WTC11 (cell line): Measurements from ENCODE around the gene IL1RAPL2. TPM values are rescaled to one million over a fixed set of nuclear protein-coding genes. Genes with fewer than 3 reads are reported as not detected.

Experiments used
- ATAC-seq: fragments of 200-7000 bp; cut with Tn5 transposase; 2 replicates; pipeline ENCODE4 v1.10.0; 2021; ENCODE audit warnings: mild to moderate bottlenecking, moderate library complexity
- CTCF ChIA-PET: fragments of 300-600 bp; sonication (Branson Sonifier 250); formaldehyde crosslinking; loops from one replicate; lab custom pipeline; 2021; ENCODE audit warnings: antibody characterized with exemption; lab: Charles Lee
- POLR2A ChIA-PET: fragments of 350-600 bp; sonication (Branson Sonifier 250); formaldehyde crosslinking; loops from one replicate; lab custom pipeline; 2021; ENCODE audit warnings: antibody characterized with exemption; lab: Charles Lee
- DNase-seq: peaks from one replicate; pipeline ENCODE4 v3.0.0; 2021; ENCODE audit warnings: low spot score
- H3K27ac Mint-ChIP-seq: 2 replicates; pipeline ENCODE4 v1.8.0; 2021; ENCODE audit warnings: mixed read lengths
- H3K27me3 Mint-ChIP-seq: 2 replicates; pipeline ENCODE4 v1.8.0; 2021; ENCODE audit warnings: low read depth, mild to moderate bottlenecking, moderate library complexity, mixed read lengths
- H3K36me3 Mint-ChIP-seq: 2 replicates; pipeline ENCODE4 v1.8.0; 2021; ENCODE audit warnings: mixed read lengths
- H3K4me1 Mint-ChIP-seq: 2 replicates; pipeline ENCODE4 v1.8.0; 2022; ENCODE audit warnings: mixed read lengths
- H3K4me3 Mint-ChIP-seq: 2 replicates; pipeline ENCODE4 v1.8.0; 2021; ENCODE audit warnings: mild to moderate bottlenecking, moderate library complexity, mixed read lengths
- H3K9me3 Mint-ChIP-seq: 2 replicates; pipeline ENCODE4 v1.8.0; 2021; ENCODE audit warnings: mixed read lengths
- CBFB ChIP-seq: sonication (generic); formaldehyde crosslinking; IDR thresholded peaks from 2 replicates; pipeline ENCODE4 v1.8.1; 2022; ENCODE audit warnings: mild to moderate bottlenecking, low read depth, missing genetic modification reagents
- CREB1 ChIP-seq: sonication (generic); formaldehyde crosslinking; IDR thresholded peaks from 2 replicates; pipeline ENCODE4 v1.8.0; 2023; ENCODE audit warnings: mild to moderate bottlenecking, missing genetic modification reagents
- ELF4 ChIP-seq: sonication (generic); formaldehyde crosslinking; IDR thresholded peaks from 2 replicates; pipeline ENCODE4 v1.8.1; 2022; ENCODE audit warnings: low read depth, mild to moderate bottlenecking, moderate library complexity, missing genetic modification reagents
- FOXJ3 ChIP-seq: sonication (generic); formaldehyde crosslinking; IDR thresholded peaks from 2 replicates; pipeline ENCODE4 v1.9.0; 2021; ENCODE audit warnings: missing genetic modification reagents, mild to moderate bottlenecking, borderline replicate concordance
- GABPB1 ChIP-seq: sonication (generic); formaldehyde crosslinking; IDR thresholded peaks from 2 replicates; pipeline ENCODE4 v1.8.1; 2023; ENCODE audit warnings: mild to moderate bottlenecking, missing genetic modification reagents
- HMGA2 ChIP-seq: fragments of 250-450 bp; sonication (Bioruptor Pico); IDR thresholded peaks from 2 replicates; pipeline ENCODE4 v1.4.0; 2021; ENCODE audit warnings: mild to moderate bottlenecking, moderate library complexity
- JAZF1 ChIP-seq: fragments of 250-450 bp; sonication (Bioruptor Pico); IDR thresholded peaks from 2 replicates; pipeline ENCODE4 v1.9.0; 2021; ENCODE audit warnings: moderate library complexity, mild to moderate bottlenecking, inconsistent platforms
- KAT7 ChIP-seq: sonication (generic); formaldehyde crosslinking; IDR thresholded peaks from 2 replicates; pipeline ENCODE4 v1.8.1; 2023; ENCODE audit warnings: missing genetic modification reagents, mild to moderate bottlenecking, borderline replicate concordance
- NFYB ChIP-seq: sonication (generic); formaldehyde crosslinking; conservative IDR thresholded peaks from 2 replicates; pipeline ENCODE4 v1.8.0; 2022; ENCODE audit warnings: low read depth, missing genetic modification reagents
- NR2C2 ChIP-seq: sonication (generic); formaldehyde crosslinking; IDR thresholded peaks from 2 replicates; pipeline ENCODE4 v1.8.0; 2022; ENCODE audit warnings: mild to moderate bottlenecking, missing genetic modification reagents
- NR3C1 ChIP-seq: sonication (generic); formaldehyde crosslinking; conservative IDR thresholded peaks from 2 replicates; pipeline ENCODE4 v1.8.1; 2023; ENCODE audit warnings: low read depth, mild to moderate bottlenecking, missing genetic modification reagents
- OVOL2 ChIP-seq: fragments of 250-450 bp; sonication (Bioruptor Pico); IDR thresholded peaks from 2 replicates; pipeline ENCODE4 v1.9.0; 2021; ENCODE audit warnings: mild to moderate bottlenecking, borderline replicate concordance
- SMAD4 ChIP-seq: sonication (generic); formaldehyde crosslinking; IDR thresholded peaks from 2 replicates; pipeline ENCODE4 v1.8.0; 2022; ENCODE audit warnings: mild to moderate bottlenecking, missing genetic modification reagents
- ZNF396 ChIP-seq: fragments of 250-450 bp; sonication (Bioruptor Pico); IDR thresholded peaks from 2 replicates; pipeline ENCODE4 v1.8.0; 2021; ENCODE audit warnings: mild to moderate bottlenecking, moderate library complexity, borderline replicate concordance
- ZNF423 ChIP-seq: fragments of 250-450 bp; sonication (Bioruptor Pico); IDR thresholded peaks from 2 replicates; pipeline ENCODE4 v2.1.2; 2022; ENCODE audit warnings: mild to moderate bottlenecking, moderate library complexity
- ZNF671 ChIP-seq: fragments of 250-450 bp; sonication (Bioruptor Pico); IDR thresholded peaks from 2 replicates; pipeline ENCODE4 v1.8.0; 2021; ENCODE audit warnings: mild to moderate bottlenecking
- total RNA-seq: library from RNA; stranded (reverse); gene quantifications from 3 replicates; pipeline ENCODE4 v1.2.3, GENCODE V29; 2021
- TF ChIP-seq, protein P1 (sequence below): sonication (generic); formaldehyde crosslinking; IDR thresholded peaks from 2 replicates; pipeline ENCODE4 v1.8.0; 2023; ENCODE audit warnings: mild to moderate bottlenecking, missing genetic modification reagents
- TF ChIP-seq, protein P2 (sequence below): sonication (generic); formaldehyde crosslinking; IDR thresholded peaks from 2 replicates; pipeline ENCODE4 v1.8.1; 2023; ENCODE audit warnings: mild to moderate bottlenecking, missing genetic modification reagents, borderline replicate concordance
- TF ChIP-seq, protein P3 (sequence below): sonication (generic); formaldehyde crosslinking; IDR thresholded peaks from 2 replicates; pipeline ENCODE4 v1.8.1; 2022; ENCODE audit warnings: missing genetic modification reagents, borderline replicate concordance
- TF ChIP-seq, protein P4 (sequence below): sonication (generic); formaldehyde crosslinking; IDR thresholded peaks from 2 replicates; pipeline ENCODE4 v1.8.0; 2022; ENCODE audit warnings: mild to moderate bottlenecking, missing genetic modification reagents
- TF ChIP-seq, protein P5 (sequence below): fragments of 250-450 bp; sonication (Bioruptor Pico); IDR thresholded peaks from 2 replicates; pipeline ENCODE4 v1.8.0; 2021; ENCODE audit warnings: mild to moderate bottlenecking
- TF ChIP-seq, protein P6 (sequence below): sonication (generic); formaldehyde crosslinking; conservative IDR thresholded peaks from 2 replicates; pipeline ENCODE4 v1.8.1; 2022; ENCODE audit warnings: mild to moderate bottlenecking, missing genetic modification reagents
- TF ChIP-seq, protein P7 (sequence below): sonication (generic); formaldehyde crosslinking; IDR thresholded peaks from 2 replicates; pipeline ENCODE4 v1.8.1; 2022; ENCODE audit warnings: mild to moderate bottlenecking, missing genetic modification reagents, moderate library complexity, borderline replicate concordance

Gene IL1RAPL2
- total RNA-seq, 1 experiment from 2014 or later, result 0.09 TPM

DNA sequence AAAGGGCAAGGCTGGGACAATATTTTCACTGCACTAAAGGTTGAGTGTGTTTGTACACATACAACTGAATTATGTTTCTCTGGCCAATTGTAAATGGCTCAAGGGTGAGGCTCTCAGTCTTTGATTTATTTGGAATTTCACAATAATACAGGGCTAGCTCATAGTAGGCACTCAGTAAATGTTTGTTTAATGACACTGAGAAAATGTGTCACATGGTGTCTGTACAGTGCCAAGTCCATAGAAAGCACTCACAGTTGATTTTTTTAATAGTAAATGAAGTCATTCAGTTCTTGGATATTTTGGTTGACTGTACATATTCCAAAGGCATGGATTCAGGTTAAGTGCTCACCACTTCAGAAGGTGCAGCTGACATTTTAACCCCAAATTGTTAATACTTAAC lies 176.4 kb downstream of the IL1RAPL2 start (continued):
- TF ChIP-seq, protein P1, sequence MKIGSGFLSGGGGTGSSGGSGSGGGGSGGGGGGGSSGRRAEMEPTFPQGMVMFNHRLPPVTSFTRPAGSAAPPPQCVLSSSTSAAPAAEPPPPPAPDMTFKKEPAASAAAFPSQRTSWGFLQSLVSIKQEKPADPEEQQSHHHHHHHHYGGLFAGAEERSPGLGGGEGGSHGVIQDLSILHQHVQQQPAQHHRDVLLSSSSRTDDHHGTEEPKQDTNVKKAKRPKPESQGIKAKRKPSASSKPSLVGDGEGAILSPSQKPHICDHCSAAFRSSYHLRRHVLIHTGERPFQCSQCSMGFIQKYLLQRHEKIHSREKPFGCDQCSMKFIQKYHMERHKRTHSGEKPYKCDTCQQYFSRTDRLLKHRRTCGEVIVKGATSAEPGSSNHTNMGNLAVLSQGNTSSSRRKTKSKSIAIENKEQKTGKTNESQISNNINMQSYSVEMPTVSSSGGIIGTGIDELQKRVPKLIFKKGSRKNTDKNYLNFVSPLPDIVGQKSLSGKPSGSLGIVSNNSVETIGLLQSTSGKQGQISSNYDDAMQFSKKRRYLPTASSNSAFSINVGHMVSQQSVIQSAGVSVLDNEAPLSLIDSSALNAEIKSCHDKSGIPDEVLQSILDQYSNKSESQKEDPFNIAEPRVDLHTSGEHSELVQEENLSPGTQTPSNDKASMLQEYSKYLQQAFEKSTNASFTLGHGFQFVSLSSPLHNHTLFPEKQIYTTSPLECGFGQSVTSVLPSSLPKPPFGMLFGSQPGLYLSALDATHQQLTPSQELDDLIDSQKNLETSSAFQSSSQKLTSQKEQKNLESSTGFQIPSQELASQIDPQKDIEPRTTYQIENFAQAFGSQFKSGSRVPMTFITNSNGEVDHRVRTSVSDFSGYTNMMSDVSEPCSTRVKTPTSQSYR, result no peak
- TF ChIP-seq, protein P2, sequence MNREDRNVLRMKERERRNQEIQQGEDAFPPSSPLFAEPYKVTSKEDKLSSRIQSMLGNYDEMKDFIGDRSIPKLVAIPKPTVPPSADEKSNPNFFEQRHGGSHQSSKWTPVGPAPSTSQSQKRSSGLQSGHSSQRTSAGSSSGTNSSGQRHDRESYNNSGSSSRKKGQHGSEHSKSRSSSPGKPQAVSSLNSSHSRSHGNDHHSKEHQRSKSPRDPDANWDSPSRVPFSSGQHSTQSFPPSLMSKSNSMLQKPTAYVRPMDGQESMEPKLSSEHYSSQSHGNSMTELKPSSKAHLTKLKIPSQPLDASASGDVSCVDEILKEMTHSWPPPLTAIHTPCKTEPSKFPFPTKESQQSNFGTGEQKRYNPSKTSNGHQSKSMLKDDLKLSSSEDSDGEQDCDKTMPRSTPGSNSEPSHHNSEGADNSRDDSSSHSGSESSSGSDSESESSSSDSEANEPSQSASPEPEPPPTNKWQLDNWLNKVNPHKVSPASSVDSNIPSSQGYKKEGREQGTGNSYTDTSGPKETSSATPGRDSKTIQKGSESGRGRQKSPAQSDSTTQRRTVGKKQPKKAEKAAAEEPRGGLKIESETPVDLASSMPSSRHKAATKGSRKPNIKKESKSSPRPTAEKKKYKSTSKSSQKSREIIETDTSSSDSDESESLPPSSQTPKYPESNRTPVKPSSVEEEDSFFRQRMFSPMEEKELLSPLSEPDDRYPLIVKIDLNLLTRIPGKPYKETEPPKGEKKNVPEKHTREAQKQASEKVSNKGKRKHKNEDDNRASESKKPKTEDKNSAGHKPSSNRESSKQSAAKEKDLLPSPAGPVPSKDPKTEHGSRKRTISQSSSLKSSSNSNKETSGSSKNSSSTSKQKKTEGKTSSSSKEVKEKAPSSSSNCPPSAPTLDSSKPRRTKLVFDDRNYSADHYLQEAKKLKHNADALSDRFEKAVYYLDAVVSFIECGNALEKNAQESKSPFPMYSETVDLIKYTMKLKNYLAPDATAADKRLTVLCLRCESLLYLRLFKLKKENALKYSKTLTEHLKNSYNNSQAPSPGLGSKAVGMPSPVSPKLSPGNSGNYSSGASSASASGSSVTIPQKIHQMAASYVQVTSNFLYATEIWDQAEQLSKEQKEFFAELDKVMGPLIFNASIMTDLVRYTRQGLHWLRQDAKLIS (CRISPR knock-in tag), result no peak
- TF ChIP-seq KAT7 (CRISPR knock-in tag) (no peak), HMGA2 (CRISPR knock-in tag) (no peak), ELF4 (no peak), FOXJ3 (no peak), ZNF396 (CRISPR knock-in tag) (no peak), CBFB (no peak), GABPB1 (no peak)
- TF ChIP-seq, protein P3, sequence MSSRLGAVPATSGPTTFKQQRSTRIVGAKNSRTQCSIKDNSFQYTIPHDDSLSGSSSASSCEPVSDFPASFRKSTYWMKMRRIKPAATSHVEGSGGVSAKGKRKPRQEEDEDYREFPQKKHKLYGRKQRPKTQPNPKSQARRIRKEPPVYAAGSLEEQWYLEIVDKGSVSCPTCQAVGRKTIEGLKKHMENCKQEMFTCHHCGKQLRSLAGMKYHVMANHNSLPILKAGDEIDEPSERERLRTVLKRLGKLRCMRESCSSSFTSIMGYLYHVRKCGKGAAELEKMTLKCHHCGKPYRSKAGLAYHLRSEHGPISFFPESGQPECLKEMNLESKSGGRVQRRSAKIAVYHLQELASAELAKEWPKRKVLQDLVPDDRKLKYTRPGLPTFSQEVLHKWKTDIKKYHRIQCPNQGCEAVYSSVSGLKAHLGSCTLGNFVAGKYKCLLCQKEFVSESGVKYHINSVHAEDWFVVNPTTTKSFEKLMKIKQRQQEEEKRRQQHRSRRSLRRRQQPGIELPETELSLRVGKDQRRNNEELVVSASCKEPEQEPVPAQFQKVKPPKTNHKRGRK (CRISPR knock-in tag), result no peak
- TF ChIP-seq, protein P4, sequence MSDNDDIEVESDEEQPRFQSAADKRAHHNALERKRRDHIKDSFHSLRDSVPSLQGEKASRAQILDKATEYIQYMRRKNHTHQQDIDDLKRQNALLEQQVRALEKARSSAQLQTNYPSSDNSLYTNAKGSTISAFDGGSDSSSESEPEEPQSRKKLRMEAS (CRISPR knock-in tag), result no peak
- TF ChIP-seq, protein P5, sequence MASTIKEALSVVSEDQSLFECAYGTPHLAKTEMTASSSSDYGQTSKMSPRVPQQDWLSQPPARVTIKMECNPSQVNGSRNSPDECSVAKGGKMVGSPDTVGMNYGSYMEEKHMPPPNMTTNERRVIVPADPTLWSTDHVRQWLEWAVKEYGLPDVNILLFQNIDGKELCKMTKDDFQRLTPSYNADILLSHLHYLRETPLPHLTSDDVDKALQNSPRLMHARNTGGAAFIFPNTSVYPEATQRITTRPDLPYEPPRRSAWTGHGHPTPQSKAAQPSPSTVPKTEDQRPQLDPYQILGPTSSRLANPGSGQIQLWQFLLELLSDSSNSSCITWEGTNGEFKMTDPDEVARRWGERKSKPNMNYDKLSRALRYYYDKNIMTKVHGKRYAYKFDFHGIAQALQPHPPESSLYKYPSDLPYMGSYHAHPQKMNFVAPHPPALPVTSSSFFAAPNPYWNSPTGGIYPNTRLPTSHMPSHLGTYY (CRISPR knock-in tag), result no peak

DNA sequence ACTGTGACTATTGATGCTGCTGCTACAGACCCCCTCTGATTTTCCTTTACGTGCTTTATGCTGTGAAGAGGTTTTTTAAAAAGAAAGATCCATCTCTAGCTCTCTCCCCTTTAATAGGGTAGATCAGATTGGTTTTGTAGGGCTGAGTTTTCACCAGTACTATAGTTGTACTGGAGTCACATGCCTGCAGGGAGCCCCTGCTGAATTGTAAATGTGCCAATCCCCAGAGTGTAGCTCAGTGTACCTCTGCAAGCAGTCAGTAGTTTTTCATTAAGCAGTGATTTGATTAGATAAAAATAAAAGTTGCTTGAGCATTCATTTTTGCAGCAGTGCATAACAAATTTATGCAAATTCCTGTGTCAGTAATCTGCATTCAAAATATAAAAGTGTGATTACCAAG lies 179.2 kb downstream of the IL1RAPL2 start:
- ATAC-seq, result peak; percentile 76
- no peaks in the 10 kb centered on the region for H3K27me3 Mint-ChIP-seq
- POLR2A ChIA-PET, result no interaction called here
- H3K27ac Mint-ChIP-seq, result peak overlapping the region; percentile 20; the same call in 1 of the 2 replicates
- no peak overlapping the region; the same call in 1 of the 2 replicates for H3K4me3 Mint-ChIP-seq
- no peaks in the 10 kb centered on the region for H3K9me3 Mint-ChIP-seq
- DNase-seq, result no peak
- peaks cover 32% of the 10 kb centered on the region for H3K4me1 Mint-ChIP-seq
- H3K36me3 Mint-ChIP-seq, result no peaks in the 10 kb centered on the region
- no peak for TF ChIP-seq HMGA2 (CRISPR knock-in tag)
- no peak for TF ChIP-seq ZNF423 (CRISPR knock-in tag)
- TF ChIP-seq OVOL2 (CRISPR knock-in tag), result no peak
- TF ChIP-seq, protein P6, sequence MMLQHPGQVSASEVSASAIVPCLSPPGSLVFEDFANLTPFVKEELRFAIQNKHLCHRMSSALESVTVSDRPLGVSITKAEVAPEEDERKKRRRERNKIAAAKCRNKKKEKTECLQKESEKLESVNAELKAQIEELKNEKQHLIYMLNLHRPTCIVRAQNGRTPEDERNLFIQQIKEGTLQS (CRISPR knock-in tag), result no peak
- TF ChIP-seq GABPB1, result no peak
- no peak for TF ChIP-seq NR2C2 (CRISPR knock-in tag)
- TF ChIP-seq, protein P7, sequence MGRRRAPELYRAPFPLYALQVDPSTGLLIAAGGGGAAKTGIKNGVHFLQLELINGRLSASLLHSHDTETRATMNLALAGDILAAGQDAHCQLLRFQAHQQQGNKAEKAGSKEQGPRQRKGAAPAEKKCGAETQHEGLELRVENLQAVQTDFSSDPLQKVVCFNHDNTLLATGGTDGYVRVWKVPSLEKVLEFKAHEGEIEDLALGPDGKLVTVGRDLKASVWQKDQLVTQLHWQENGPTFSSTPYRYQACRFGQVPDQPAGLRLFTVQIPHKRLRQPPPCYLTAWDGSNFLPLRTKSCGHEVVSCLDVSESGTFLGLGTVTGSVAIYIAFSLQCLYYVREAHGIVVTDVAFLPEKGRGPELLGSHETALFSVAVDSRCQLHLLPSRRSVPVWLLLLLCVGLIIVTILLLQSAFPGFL (CRISPR knock-in tag), result no peak
- no peak for TF ChIP-seq SMAD4 (CRISPR knock-in tag)
- no peak for TF ChIP-seq NR3C1
- TF ChIP-seq CREB1, result no peak
- TF ChIP-seq ZNF671 (CRISPR knock-in tag), result no peak
- no peak for TF ChIP-seq NFYB (CRISPR knock-in tag)
- no peak for TF ChIP-seq JAZF1
- CTCF ChIA-PET, result no interaction called here
